CD4-positive, alpha-beta T cell treated with Interleukin-17A for 4 hours (primary cell): ENCODE measurements around the gene HDAC5.
A peak's percentile ranks its signal among the peaks of the same experiment; 100 is the strongest.
"Not testable (repeated sequence)": the region's sequence is repeated elsewhere in the genome, so short reads cannot be mapped to it uniquely, and the experiment has no call there.

Source experiments
- DNase-seq: peaks from one replicate; pipeline ENCODE4 v3.0.0-alpha.2; 2020; ENCODE audit warnings: mixed read lengths

Gene HDAC5

GRCh38 chr17:44123356-44124117, at the start of gene HDAC5:
TSS of gene HDAC5 (minus strand) at chr17:44123641. CDS start at chr17:44117515, 6,126 bp downstream.
- DNase-seq, result peak; percentile 99

DNA sequence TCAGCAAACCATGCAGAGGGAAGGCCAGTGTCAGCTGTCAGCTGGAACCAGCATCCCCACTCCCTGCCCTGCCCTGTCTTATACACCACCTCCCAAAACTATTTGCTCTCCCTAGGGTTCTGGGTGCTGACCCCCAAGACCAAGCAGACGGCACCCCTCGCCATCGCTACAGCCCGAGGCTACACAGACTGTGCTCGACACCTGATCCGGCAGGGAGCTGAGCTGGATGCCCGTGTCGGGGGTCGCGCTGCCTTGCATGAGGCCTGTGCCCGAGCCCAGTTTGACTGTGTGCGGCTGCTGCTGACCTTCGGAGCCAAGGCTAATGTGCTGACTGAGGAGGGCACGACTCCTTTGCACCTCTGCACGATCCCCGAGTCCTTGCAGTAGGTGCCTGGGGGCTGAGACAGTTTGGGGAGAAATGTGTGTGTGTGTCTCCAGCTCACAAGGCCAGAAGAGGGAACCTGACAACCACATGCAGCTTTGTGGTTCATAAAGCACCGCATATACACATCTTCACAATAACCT, 48.6 kb upstream of the HDAC5 start:
- DNase-seq, result no peak

DNA sequence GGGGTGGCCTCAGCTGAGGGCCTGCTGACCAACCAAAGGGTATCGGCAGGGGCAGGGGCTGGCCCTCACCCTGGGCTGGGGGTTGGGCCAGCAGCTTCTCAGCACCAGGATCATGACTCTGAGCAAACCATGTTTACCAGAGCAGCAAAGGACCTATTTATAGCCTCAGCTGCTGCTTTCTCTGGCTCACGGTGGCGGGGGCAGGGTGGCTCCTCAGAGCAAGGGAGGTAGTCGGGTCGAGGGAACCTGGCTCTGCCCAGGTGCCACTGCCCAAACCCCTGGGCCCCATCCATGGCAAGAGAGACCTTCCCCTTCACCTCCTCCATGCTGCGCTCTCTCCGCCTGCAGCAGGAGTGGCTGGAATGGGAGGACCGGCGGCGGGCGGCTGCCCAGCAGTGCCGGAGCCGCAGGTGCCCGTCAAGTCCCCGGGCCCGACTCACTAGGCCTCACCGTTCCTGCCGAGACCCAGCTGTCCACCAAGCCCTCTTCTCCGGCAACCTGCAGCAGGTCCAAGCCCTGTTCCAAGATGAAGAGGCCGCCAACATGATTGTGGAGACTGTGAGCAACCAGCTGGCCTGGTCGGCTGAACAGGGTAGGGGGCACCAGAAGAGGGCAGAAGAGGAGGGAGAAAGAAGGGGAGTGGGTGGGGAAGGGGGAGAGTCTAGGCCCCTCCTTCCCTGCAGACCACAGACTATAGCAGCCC, 47.2 kb upstream of the HDAC5 start, which contains the start of gene ASB16:
ASB16 (plus strand) TSS at position 206 of the 703 bp plus-strand sequence; CDS start at position 292, 86 bp downstream.
- no peak for DNase-seq

DNA sequence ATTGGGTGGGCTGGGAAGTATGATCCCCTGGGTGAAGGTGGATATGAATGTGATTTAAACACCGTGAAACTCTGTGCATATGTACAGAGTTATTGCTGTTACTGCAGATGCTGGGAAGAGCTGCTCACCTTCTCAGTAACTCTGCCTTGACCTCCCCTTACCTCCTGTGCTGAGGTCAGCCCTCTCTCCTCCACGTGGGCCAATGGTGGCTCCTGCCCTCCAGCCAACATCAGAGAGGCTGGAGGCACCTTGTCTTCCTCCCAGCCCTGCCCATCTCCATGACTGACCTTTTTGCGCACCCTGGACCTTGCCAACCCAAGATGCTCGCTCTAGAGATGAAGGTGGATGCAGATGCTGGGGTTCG, 46.7 kb upstream of the HDAC5 start:
- DNase-seq, result no peak

DNA sequence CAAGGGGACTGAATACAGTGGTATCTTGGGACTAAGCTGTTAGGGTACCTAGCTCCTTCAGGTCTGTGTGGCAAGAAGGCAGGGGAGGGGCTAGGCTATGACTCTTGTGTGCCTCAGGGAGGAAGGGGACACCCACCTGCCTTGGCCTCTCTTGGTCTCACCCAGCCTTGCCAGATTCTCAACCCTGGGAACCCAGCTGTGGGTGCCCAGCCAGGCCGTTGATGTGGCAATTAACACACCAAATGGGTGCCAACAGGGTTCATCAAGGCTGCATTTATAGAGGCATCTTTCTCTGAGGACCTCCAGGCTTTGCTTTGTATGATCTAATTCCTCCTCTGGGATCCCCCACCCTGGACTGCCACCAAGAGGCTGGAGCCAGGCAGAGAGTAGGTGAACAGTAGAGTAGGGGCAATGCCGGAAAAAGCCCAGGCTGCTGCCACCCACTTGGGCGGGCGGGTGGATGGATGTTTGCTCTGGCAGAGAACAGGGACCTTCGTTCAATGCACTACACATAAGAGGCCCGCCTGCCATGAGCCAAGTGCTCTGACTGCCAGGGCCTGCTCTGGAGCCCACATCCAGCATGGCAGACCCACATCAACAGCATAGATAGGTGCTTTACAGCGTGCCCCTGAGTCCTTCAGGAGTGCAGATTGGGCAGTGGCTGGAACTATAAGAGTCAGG, 43.9 kb upstream of the HDAC5 start:
- no peak for DNase-seq

DNA sequence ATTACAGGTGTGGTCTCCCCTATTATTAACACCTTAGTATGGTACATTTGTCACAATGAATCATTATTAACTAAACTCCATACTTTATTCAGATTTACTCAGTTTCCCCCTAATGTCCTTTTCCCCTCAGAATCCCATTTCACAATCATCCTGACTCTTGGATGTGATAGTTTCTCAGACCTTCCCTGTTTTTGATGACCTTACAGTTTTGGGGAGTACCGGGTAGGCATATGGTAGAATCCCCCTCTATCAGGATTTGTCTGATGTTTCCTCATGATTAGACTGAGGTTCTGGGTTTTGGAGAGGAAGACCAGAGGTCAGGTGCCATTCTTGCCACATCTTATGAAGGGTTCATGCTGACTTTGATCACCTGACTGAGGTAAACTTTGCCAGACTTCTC, 41.0 kb upstream of the HDAC5 start:
- DNase-seq, result no peak

DNA sequence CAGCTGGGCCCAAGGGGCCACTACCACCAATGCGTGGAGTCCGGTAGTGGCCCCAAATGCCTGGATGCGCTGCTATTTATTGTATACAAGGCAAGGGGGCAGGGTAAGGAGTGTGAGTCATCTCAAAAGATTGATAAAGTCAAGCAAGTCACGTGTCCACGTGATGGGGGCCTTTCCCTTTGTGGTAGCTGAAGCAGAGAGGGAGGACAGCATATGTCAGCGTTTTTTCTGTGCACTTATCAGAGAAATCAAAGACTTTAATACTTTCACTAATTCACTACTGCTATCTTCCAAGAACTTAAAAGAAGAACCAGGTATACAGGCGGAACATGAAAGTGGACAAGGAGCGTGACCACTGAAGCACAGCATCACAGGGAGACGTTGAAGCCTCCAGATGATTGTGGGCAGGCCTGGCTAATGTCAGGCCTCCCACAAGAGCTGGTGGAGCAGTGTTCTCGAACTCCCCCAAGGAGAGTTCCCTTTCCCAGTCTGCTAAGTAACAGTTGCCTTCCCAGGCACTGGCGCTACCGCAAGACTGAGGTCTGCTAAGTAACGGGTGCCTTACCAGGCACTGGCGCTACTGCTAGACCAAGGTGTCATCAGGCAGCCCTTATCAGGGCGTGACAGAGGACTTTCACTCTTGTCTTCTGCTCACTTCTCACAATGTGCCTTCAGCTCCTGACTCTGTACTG, 36.2 kb upstream of the HDAC5 start:
- DNase-seq, result peak; percentile 34

GRCh38 chr17:44155488-44155887, 32.0 kb upstream of the HDAC5 start:
- DNase-seq, result no peak

DNA sequence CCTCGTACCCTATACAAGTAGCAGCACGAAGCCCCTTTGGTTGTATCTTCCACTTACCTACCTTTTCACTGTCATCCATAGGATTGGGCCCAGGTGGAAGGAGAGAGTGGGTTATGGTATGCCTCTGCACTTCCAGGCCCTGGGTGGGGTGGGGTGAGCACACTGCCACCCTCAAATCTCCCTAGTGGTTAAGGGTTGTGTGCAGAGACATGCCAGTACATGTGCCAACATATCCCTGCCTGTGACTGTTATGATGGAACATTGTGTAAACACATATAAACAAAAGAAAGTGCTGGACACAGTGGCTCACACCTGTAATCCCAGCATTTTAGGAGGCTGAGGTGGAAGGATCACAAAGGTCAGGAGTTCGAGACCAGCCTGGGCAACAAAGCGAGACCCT, 29.4 kb upstream of the HDAC5 start:
- no peak for DNase-seq

DNA sequence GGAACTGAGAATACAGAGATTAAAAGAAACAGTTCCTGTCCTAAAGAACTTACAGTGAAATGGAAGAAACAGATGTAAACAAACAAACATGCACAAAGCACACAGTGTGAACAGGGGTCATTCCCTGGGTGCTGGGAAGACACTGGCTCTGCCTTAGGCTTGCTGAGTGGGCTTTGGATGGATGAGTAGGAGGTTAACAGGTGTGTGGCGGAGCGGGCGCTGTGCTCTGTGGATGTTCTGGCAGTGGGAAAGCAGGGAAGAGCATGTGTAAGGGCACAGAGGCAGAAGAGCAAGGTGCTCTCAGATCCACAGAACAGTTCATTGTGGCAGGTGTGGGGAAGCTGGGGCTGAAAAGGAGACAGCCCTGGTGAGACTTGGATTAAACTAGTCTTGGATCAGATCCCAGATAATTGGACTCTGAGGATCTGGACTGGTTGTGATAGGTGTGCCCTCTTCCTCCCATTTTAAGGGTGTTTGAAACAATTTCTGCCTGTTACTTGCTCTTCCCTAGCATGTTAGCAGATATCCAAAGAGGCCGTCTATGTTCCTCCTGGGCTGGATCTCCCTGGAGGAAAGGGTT, 26.4 kb upstream of the HDAC5 start:
- DNase-seq, result no peak

DNA sequence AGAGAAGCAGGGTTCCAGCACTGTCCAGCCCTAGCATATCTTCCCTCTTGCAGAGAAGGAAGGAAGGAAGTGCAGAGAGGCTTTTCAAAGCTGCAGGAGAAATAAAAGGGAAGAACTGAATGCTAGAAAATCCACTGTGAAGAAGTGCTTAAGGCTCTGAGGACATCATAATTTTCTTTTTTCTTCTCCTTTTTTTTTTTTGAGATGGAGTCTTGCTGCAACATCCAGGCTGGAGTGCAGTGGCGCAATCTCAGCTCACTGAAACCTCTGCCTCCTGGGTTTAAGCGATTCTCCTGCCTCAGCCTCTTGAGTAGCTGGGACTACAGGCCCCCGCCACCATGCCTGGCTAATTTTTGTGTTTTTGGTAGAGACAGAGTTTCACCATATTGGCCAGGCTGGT, 25.6 kb upstream of the HDAC5 start:
- not testable (repeated sequence) for DNase-seq

DNA sequence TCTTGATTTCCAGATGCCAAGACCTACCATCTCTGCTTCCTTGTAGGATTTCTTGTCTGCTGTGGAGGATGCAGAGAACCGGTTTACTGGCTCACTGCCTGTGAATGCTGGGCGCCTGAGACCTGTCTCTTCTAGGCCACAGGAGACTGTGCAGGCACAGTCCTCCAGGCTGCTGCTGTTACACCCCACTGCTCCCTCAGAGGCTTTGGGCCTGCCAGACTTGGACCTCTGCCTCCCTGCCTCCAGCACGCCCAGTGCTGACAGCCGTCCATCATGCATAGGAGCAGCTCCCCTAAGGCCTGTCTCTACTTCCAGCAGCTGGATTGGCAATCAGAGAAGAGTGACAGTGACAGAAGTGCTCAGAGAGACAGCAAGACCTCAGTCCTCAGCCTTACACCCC, 24.4 kb upstream of the HDAC5 start:
- DNase-seq, result no peak

DNA sequence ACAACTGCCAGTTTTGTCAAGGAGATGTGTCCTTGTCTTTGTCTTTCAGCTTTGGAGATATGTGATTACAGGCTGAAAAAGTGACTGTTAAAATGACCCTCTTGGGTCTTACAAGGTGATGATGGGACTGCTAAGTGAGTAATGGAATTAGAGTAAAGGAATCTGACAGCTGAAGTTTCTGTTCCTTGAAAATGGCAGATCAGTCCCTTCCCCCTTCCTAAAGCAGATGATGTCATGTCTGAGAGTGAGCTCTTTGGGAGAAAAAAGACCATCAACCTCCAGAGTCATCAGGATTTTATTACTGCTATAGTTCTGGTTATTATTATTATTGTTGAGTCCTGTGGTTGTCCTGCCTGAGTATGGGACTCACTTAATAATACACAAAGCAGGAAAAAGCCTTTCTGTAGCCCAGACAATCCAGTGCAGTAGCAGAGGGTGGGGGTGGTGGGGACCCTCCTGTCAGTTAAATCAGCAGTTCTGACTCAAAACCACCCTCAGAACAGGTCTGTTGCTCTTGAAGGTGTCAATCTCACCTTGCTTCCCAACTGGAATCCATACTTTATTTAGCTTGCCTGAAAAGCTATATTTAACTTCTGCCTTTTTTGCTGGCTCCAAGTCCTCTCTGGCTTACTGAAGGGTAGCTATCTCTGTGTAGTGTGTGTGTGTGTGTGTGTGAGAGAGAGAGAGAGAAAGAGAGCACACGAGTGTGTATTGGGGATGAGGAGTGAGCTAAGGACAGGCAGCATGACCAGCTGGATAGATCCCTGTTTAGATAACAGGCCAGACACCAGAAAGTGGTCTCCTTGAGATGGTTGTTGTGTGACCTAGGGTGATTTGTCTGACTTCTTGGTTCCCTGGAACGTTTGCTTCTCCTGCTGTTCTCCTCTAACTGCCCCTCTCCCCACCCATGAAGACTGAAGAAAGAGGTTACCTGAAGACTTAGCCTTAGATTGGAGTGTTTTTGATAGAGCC, 23.2 kb upstream of the HDAC5 start:
- no peak for DNase-seq

DNA sequence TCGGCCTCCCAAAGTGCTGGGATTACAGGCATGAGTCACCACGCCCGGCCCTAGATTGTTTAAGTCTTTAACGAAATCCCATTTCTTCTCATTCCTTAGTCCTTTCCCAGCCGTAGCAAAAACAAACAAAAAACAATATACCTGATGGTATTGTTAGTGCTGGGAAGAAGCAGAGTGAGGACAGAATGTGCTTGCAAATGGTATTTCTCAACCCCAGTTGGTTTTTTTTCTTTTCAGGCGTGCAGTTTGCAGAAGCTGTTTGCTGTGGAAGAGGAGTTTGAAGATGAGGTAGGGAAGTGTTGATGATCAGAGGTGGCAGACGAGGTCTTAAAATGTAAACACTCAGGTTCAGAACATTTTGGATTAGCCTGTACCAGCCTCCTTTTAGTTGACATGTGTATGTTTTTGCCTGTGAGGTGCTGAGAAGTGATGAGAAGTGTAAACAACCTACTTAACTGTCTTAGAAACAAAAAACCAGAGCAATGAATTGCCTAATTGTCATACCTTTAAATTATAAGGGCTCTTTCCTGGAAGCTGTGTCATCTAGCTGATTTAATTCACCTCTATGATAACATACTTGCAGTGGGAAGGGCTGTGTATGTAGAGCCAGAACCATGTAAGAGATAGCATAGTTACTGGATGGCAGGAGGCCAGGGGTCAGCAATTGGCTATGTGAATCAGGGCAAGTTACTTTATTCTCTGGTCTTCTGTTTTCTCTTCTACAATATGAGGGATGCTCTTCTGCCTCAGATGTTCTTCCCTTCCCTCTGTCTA, 21.7 kb upstream of the HDAC5 start:
- no peak for DNase-seq

GRCh38 chr17:44143921-44144320, 20.5 kb upstream of the HDAC5 start:
- not testable (repeated sequence) for DNase-seq

DNA sequence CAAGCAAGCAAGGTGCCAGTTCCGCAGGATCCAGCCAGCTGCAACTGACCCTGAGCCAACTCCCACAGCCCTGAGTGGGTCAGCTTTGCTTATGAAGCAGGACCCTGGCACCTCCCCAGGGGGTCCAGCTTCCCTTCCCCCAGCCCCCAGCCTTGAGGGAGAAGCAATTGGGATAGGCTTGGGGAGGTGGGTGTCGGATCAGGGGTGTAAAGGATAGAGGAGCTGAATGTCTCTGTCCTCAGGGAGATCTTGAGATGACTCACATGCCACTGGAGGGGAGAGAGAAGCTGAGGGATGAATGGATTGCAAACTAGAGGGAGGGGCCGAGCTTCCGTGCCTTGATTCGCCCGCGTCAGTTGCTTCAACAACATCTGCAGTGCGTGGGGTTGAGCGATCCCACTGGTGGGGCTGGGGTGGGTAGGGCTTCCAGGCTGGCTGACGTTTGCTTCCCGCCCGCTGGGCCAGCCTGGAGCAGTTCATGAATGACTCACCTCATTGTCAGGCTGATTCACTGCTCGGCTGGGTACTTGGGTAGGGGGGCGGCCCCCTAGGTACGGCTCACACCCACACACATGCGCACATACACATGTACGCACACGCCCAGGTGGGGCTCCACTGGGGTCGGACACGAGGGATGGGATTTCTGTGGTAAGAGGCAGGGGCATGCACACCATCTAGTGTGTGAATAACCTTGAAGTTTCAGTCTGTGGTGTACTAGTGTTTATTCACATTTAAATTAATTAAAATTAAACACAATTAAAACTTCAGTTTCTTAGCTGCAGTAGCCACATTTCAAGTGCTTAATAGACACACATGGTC, 14.7 kb upstream of the HDAC5 start:
- DNase-seq, result peak; percentile 57

DNA sequence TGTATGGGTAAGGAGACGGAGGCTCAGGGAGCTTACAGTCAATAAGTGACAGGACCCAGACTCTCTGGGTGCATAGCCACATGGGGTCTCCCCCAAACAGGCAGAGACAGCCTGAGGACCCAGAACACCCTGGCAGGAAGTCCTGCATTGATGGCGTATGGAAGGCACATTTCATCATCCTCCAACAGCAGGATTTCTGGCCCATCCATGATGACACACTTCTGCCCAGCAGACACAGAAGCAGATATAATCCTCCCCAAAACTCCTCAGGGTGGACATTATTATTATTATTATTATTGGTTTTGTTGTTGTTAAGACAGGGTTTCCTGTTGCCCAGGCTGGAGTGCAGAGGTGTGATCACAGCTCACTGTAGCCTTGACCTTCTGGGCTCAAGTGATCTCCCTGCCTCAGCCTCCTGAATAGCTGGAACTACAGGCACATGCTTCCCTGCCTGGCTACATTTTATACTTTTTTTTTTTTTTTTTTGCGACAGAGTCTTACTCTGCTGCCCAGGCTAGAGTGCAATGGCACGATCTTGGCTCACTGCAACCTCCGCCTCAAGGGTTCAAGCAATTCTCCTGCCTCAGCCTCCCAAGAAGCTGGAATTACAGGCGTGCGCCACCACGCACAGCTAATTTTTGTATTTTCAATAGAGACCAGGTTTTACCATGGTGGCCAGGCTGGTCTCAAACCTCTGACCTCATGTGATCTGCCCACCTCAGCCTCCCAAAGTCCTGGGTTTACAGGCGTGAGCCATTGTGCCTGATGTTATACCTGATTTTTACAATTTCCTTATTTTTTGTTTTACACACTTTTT, 11.5 kb upstream of the HDAC5 start:
- DNase-seq, result no peak

DNA sequence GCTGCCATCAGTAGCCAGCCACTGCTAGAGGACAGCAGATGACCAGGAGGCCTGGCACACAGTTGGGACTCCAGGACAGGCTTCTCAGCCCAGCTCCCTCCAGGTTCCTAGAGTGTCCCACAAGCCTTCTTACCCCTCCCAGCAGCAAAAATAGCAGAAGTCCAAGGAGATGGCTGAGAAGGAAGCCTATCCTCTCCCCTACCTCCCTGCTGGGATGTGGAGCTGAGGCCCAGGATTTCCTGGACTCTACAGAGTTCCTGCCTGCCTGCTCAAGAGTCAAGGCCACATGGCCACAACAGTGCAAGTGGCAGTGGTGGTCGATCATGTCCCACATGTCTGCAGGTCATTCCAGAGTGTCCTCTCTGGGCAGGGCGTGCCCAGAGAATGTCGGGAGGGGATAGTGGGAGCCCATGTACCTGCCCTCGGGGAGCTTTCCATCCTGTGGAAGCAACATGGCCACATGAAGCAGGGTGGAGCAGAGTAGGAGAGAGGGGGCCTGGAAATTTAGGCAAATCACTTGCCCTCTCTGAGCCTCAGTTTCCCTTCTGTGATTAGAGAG, 10.6 kb upstream of the HDAC5 start:
- DNase-seq, result no peak
